ENCODE results near the gene FBXW11. TPM values are rescaled to one million over a fixed set of nuclear protein-coding genes. Genes with fewer than 3 reads are reported as not detected.

The FBXW11 gene
- total RNA-seq, 1 donor from 2014 or later, result 64.7 TPM

- no peaks in the 10 kb centered on the region for H3K36me3 ChIP-seq (ENCODE audit: insufficient read depth, low read length)
- H3K9me3 ChIP-seq (ENCODE audit: insufficient read depth, low read depth, low read length), result no peaks in the 10 kb centered on the region
- no peaks in the 10 kb centered on the region for H3K9me3 Mint-ChIP-seq (ENCODE audit: unreplicated experiment)
- no peaks in the 10 kb centered on the region for H3K36me3 Mint-ChIP-seq (ENCODE audit: low read depth, unreplicated experiment)
- DNase-seq (ENCODE audit: low read depth) (peak; percentile 92), FAIRE-seq (no peak)
- H3K27ac ChIP-seq (ENCODE audit: low read depth, low read length), result peak overlapping the region; percentile 63
- peak overlapping the region; percentile 88 for H3K4me3 ChIP-seq (ENCODE audit: insufficient read depth, low read depth, low read length)
- no peak overlapping the region for H2AFZ ChIP-seq (ENCODE audit: low read depth, low read length)
- H3K27me3 ChIP-seq (ENCODE audit: insufficient read depth, low read length), result no peaks in the 10 kb centered on the region
- peaks cover 45% of the 10 kb centered on the region for H3K4me1 ChIP-seq (ENCODE audit: insufficient read depth, low read length)
- H3K4me3 Mint-ChIP-seq (ENCODE audit: unreplicated experiment), result peak overlapping the region; percentile 95
- TF ChIP-seq EZH2 (IDR thresholded peaks at IDR 0.05; ENCODE audit: insufficient read depth, low read length) (no peak), CTCF (IDR thresholded peaks at IDR 0.05; ENCODE audit: insufficient read depth, low read depth, low read length) (no peak)
- peaks cover 33% of the 10 kb centered on the region for H3K4me1 Mint-ChIP-seq (ENCODE audit: low read depth, unreplicated experiment)
- H3K79me2 ChIP-seq (ENCODE audit: insufficient read depth, low read length), result peaks cover 34% of the 10 kb centered on the region
- peak overlapping the region; percentile 19 for H3K9ac ChIP-seq (ENCODE audit: low read length)
- peak overlapping the region; percentile 84 for H3K27ac Mint-ChIP-seq (ENCODE audit: unreplicated experiment)
- H3K27me3 Mint-ChIP-seq (ENCODE audit: low read depth, unreplicated experiment), result no peaks in the 10 kb centered on the region
- H3K4me2 ChIP-seq (ENCODE audit: low read length), result peak overlapping the region; percentile 92
- peaks cover 36% of the 10 kb centered on the region for H4K20me1 ChIP-seq (ENCODE audit: insufficient read depth, low read length)
These were observed 1.6 kb upstream of the FBXW11 start for GRCh38 chr5:172008111-172008455.

GRCh38 chr5:172007175-172008110 lies 1.0 kb upstream of the FBXW11 start:
- Mint-ChIP-seq H3K36me3 (ENCODE audit: low read depth, unreplicated experiment) (no peaks in the 10 kb centered on the region), H3K4me3 (ENCODE audit: unreplicated experiment) (peak overlapping the region; percentile 95), H3K4me1 (ENCODE audit: low read depth, unreplicated experiment) (peaks cover 37% of the 10 kb centered on the region), H3K9me3 (ENCODE audit: unreplicated experiment) (no peaks in the 10 kb centered on the region), H3K27ac (ENCODE audit: unreplicated experiment) (peak overlapping the region; percentile 84), H3K27me3 (ENCODE audit: low read depth, unreplicated experiment) (no peaks in the 10 kb centered on the region)
- peak overlapping the region; percentile 98 for H3K27ac ChIP-seq (ENCODE audit: low read depth, low read length)
- peak overlapping the region; percentile 92 for H3K9ac ChIP-seq (ENCODE audit: low read length)
- peak overlapping the region; percentile 92 for H3K4me2 ChIP-seq (ENCODE audit: low read length)
- no peaks in the 10 kb centered on the region for H3K9me3 ChIP-seq (ENCODE audit: insufficient read depth, low read depth, low read length)
- H3K4me1 ChIP-seq (ENCODE audit: insufficient read depth, low read length), result peaks cover 49% of the 10 kb centered on the region
- DNase-seq (ENCODE audit: low read depth) (peak; percentile 17), FAIRE-seq (no peak)
- peaks cover 41% of the 10 kb centered on the region for H3K79me2 ChIP-seq (ENCODE audit: insufficient read depth, low read length)
- H2AFZ ChIP-seq (ENCODE audit: low read depth, low read length), result peak overlapping the region; percentile 92
- TF ChIP-seq CTCF (IDR thresholded peaks at IDR 0.05; ENCODE audit: insufficient read depth, low read depth, low read length) (no peak), EZH2 (IDR thresholded peaks at IDR 0.05; ENCODE audit: insufficient read depth, low read length) (no peak)
- H3K36me3 ChIP-seq (ENCODE audit: insufficient read depth, low read length), result no peaks in the 10 kb centered on the region
- no peaks in the 10 kb centered on the region for H3K27me3 ChIP-seq (ENCODE audit: insufficient read depth, low read length)
- H3K4me3 ChIP-seq (ENCODE audit: insufficient read depth, low read depth, low read length), result peak overlapping the region; percentile 88
- peaks cover 42% of the 10 kb centered on the region for H4K20me1 ChIP-seq (ENCODE audit: insufficient read depth, low read length)

All from astrocyte (in vitro differentiated cells and primary cell).